ENCODE data around the gene IGFBP4.

Gene IGFBP4

DNA sequence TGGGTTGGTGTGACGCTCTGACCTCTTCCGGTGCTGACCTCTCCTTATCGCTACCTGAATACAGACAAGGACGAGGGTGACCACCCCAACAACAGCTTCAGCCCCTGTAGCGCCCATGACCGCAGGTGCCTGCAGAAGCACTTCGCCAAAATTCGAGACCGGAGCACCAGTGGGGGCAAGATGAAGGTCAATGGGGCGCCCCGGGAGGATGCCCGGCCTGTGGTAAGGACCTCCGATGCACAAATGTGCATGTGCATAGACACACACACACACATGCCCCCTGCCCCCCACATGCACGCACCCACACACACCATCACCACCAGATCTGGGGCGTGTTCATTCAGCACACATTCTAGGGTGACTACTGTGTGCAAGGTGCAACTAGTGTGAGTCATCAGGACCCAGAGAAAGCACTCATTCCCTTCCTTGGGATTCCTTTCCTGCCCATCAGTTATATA, 9.7 kb downstream of the IGFBP4 start:
- H3K27me3 Mint-ChIP-seq, result peaks cover 12% of the 10 kb centered on the region
- H3K4me3 Mint-ChIP-seq, result no peak overlapping the region
- H3K4me1 Mint-ChIP-seq, result peaks cover 21% of the 10 kb centered on the region
- CTCF ChIA-PET, result no interaction called here
- H3K9me3 Mint-ChIP-seq, result no peaks in the 10 kb centered on the region
- H3K36me3 Mint-ChIP-seq, result peaks cover 62% of the 10 kb centered on the region
- no peak overlapping the region for H3K27ac Mint-ChIP-seq
- no peak for DNase-seq

DNA sequence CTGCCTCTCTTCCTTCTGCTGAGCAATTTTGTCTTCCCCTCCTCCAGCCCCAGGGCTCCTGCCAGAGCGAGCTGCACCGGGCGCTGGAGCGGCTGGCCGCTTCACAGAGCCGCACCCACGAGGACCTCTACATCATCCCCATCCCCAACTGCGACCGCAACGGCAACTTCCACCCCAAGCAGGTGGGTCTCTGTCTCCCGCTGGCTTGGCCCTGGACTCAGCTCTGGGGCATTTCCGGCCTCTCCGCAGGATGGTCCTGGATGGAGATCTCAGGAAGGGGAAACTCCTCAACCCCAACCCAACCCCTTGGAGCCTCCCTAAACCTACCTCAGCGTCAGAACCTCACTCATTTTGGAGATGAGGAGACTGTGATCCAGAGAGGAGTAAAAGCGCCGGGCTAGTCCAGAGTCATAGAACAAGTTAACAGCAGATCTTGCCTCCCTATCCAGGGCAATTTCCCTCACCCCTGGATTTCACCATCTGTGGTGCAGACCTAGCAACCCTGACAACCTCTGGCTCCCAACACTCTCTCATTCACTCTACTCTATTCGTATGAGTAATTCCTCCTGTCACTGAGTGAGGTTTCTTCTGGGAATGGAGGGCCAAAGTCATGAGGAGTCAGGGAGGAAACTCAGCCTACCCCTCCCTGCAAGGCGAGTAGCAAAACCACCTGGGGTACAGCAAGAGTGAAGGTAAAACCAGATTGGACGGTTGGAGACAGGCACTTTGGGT, 10.8 kb downstream of the IGFBP4 start:
- CTCF ChIA-PET, result interaction anchor here (0.6 kb wide), 1 partner anchor 22 kb away, joined by 4 read pairs; no protein-coding TSS in a partner anchor
- peaks cover 10% of the 10 kb centered on the region for H3K4me1 Mint-ChIP-seq
- H3K36me3 Mint-ChIP-seq, result peaks cover 56% of the 10 kb centered on the region
- peaks cover 12% of the 10 kb centered on the region for H3K27me3 Mint-ChIP-seq
- H3K4me3 Mint-ChIP-seq, result no peak overlapping the region
- H3K9me3 Mint-ChIP-seq, result no peaks in the 10 kb centered on the region
- no peak for DNase-seq
- peak overlapping the region; percentile 67 for H3K27ac Mint-ChIP-seq

DNA sequence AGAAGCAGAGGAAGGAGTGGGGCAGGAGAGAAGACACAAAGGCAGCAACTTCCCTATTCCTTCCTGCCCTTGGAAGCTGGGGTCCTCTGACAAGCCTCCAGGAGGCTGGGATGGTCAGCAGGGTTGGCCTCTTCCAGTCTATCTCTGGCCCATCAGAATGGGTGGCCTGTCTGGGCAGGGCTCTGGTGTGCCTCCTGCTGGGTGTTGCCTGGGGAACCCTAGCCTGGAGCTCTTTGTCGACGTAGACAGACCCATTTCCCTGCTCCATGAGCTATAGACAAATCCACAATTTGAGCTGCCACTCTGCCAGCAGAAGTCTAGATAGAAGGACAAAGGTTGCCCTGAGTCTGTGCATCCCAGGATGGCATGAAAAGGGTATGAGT, 11.4 kb downstream of the IGFBP4 start:
- Mint-ChIP-seq H3K9me3 (no peaks in the 10 kb centered on the region), H3K4me3 (no peak overlapping the region), H3K4me1 (peaks cover 8% of the 10 kb centered on the region), H3K27me3 (peaks cover 12% of the 10 kb centered on the region), H3K36me3 (peaks cover 59% of the 10 kb centered on the region), H3K27ac (no peak overlapping the region)
- CTCF ChIA-PET, result interaction anchor here (0.8 to 1.3 kb wide), 2 partner anchors 79 to 93 kb away, joined by 3 read pairs; no protein-coding TSS in a partner anchor
- no peak for DNase-seq

DNA sequence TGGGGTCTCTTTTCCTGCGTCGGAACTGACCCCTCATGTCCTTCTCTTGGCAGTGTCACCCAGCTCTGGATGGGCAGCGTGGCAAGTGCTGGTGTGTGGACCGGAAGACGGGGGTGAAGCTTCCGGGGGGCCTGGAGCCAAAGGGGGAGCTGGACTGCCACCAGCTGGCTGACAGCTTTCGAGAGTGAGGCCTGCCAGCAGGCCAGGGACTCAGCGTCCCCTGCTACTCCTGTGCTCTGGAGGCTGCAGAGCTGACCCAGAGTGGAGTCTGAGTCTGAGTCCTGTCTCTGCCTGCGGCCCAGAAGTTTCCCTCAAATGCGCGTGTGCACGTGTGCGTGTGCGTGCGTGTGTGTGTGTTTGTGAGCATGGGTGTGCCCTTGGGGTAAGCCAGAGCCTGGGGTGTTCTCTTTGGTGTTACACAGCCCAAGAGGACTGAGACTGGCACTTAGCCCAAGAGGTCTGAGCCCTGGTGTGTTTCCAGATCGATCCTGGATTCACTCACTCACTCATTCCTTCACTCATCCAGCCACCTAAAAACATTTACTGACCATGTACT, 13.2 kb downstream of the IGFBP4 start:
- Mint-ChIP-seq H3K27me3 (peaks cover 8% of the 10 kb centered on the region), H3K9me3 (no peaks in the 10 kb centered on the region), H3K36me3 (peaks cover 56% of the 10 kb centered on the region), H3K27ac (no peak overlapping the region), H3K4me1 (peaks cover 2% of the 10 kb centered on the region), H3K4me3 (no peak overlapping the region)
- CTCF ChIA-PET, result interaction anchor here (0.6 to 0.9 kb wide), 2 partner anchors 19 to 56 kb away, joined by 3 to 5 read pairs; no protein-coding TSS in a partner anchor
- DNase-seq, result no peak

DNA sequence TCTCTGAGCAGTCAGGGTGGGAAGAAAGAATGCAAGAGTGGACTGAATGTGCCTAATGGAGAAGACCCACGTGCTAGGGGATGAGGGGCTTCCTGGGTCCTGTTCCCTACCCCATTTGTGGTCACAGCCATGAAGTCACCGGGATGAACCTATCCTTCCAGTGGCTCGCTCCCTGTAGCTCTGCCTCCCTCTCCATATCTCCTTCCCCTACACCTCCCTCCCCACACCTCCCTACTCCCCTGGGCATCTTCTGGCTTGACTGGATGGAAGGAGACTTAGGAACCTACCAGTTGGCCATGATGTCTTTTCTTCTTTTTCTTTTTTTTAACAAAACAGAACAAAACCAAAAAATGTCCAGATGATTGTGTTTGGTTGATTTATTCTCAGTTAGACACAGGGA, 14.1 kb downstream of the IGFBP4 start:
- peaks cover under 1% of the 10 kb centered on the region for H3K4me1 Mint-ChIP-seq
- no peak overlapping the region for H3K4me3 Mint-ChIP-seq
- no peak overlapping the region for H3K27ac Mint-ChIP-seq
- CTCF ChIA-PET, result no interaction called here
- peaks cover 8% of the 10 kb centered on the region for H3K27me3 Mint-ChIP-seq
- H3K36me3 Mint-ChIP-seq, result peaks cover 51% of the 10 kb centered on the region
- DNase-seq, result no peak
- no peaks in the 10 kb centered on the region for H3K9me3 Mint-ChIP-seq

DNA sequence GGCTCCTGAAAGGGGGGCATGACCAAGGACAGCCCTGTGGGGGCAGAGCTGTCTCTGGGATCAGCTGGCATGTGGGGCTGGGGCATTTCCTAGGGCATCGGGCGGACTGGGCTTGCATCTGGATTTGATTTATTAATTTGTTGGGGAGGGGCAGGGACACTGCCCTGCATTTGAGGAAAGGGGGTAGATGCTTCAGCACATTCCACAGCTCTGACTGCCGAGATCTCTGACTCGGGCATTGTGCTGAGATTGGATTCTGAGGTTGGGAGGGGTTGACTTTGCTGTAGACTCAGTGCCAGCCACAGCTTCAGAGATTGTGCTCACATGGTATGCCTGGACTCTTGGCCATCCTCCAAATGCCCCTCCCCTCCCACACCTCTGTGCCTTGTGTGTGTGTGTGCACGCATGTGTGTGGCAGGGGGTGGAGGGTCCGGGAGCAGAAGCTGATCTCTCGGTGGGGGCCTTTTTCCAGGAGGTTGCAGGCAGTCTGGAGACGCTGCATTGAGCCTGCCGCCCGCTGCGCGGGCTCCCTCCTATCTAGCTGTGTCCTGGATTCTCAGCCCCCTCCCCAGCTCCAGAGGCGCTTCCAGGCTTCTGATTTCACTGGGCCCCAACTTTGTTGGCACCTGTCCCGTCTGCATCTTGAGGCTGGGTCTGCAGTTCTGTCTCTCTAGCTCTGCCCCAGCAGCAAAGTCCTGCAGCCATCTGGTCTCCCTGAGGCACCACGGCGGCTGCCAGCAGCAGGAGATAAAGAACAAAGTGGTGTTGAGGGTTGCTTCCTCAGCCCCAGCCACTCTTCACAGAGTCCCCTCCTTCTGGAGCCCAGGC, 14.9 kb downstream of the IGFBP4 start:
- Mint-ChIP-seq H3K4me1 (no peaks in the 10 kb centered on the region), H3K4me3 (no peak overlapping the region), H3K27ac (no peak overlapping the region), H3K9me3 (no peaks in the 10 kb centered on the region), H3K27me3 (peaks cover 8% of the 10 kb centered on the region), H3K36me3 (peaks cover 45% of the 10 kb centered on the region)
- DNase-seq, result no peak
- CTCF ChIA-PET, result no interaction called here

DNA sequence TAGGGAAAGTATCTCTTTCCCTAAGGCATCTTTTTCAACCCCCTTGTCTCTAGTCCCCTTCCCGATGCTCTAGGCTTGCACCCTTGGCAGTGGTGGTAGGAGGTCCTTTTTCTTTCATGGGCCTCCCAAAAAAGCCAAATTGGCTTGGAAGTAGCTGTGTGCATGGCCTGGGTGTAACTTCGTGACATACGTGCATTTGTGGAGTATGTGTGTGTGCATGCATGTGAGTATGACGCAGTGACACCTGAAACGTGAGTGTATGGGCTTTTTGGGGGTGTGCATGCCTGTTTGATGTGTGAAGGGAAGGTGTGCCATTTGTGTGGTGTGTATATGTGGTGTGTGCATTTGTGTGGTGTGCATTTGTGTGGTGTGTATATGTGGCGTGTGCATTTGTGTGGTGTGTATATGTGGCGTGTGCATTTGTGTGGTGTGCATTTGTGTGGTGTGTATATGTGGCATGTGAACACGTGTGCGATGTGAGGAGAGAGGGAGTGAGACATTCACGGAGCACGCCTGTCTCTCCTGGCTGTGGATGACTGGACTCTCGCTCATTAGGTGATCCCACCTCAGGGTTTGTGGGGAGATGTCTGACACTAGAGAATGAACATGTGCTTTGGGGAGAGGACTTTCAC, 15.7 kb downstream of the IGFBP4 start:
- CTCF ChIA-PET, result interaction anchor here (1.0 kb wide), 1 partner anchor 8 kb away, joined by 3 read pairs; no protein-coding TSS in a partner anchor
- Mint-ChIP-seq H3K4me1 (no peaks in the 10 kb centered on the region), H3K27me3 (peaks cover 5% of the 10 kb centered on the region), H3K9me3 (no peaks in the 10 kb centered on the region), H3K27ac (no peak overlapping the region), H3K36me3 (peaks cover 39% of the 10 kb centered on the region), H3K4me3 (no peak overlapping the region)
- no peak for DNase-seq

DNA sequence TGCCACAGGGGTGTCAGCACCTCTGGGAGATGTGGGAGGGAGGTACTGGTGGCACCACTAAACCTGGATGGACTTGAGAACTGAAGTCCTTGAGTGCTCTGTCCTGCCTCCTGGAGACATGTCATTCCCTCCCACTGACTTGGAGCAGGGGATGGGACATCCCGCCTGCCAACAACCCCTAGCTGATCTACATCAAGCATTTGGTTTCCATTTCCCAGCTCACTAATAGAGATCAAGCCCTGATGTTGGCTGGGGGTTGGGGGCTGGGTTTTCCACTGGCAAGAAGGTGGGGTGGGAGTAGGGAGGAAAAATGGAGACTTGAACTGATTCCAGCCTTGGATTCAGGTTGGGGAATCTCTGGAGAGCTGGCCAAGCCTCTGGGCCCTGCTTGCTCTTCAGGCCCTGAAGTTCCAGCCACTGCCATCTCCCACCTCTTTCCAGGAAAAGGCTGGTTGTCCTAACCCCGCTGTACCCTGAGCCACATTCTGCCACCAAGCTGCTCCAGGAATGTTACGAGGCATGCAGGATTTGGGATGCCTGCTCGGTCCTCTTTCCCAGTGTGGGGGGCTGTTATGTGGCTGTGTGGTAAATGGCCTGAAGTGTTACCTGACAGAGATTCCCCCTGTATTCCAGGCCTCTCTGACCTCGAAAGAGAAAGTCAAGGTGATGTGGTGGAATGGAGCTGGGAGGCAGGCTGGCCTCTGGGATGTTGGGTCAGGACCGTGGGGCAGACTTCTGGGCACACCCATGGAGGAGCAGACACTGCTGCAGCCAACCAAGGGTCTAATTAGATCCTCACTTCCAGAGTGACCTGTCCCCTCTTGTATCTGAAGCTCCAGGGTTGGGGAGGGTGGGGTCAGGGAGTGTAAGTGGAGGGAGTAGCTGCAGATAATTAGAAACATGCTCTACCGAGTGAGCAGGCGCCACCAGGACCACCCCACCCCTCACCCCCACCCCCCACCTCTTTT, 16.7 kb downstream of the IGFBP4 start:
- CTCF ChIA-PET, result interaction anchor here (1.0 kb wide), 1 partner anchor 9 kb away, joined by 3 read pairs; no protein-coding TSS in a partner anchor
- DNase-seq, result no peak
- Mint-ChIP-seq H3K36me3 (peaks cover 31% of the 10 kb centered on the region), H3K27me3 (peaks cover 10% of the 10 kb centered on the region), H3K4me1 (no peaks in the 10 kb centered on the region), H3K4me3 (no peak overlapping the region), H3K27ac (no peak overlapping the region), H3K9me3 (no peaks in the 10 kb centered on the region)

DNA sequence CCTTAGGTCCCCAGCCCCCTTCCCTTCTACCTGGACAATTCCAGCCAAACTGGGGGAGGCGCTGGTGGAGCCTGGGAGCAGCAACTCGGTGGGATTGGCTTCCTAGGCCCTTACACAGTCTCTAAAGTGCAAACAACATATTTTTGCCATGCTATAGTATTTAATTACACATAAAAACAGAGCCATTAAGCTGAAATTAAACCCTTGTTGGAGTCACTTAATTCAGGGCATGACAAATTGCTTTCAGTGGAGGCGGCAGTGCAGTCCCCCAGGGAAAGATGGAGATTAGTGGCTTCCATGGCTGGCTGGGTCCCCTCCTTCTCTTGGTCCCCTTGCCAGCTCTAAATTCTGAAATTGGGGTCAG, 17.3 kb downstream of the IGFBP4 start:
- CTCF ChIA-PET, result no interaction called here
- no peak overlapping the region for H3K4me3 Mint-ChIP-seq
- peaks cover 17% of the 10 kb centered on the region for H3K27me3 Mint-ChIP-seq
- no peaks in the 10 kb centered on the region for H3K4me1 Mint-ChIP-seq
- peaks cover 27% of the 10 kb centered on the region for H3K36me3 Mint-ChIP-seq
- no peak overlapping the region for H3K27ac Mint-ChIP-seq
- no peak for DNase-seq
- no peaks in the 10 kb centered on the region for H3K9me3 Mint-ChIP-seq

DNA sequence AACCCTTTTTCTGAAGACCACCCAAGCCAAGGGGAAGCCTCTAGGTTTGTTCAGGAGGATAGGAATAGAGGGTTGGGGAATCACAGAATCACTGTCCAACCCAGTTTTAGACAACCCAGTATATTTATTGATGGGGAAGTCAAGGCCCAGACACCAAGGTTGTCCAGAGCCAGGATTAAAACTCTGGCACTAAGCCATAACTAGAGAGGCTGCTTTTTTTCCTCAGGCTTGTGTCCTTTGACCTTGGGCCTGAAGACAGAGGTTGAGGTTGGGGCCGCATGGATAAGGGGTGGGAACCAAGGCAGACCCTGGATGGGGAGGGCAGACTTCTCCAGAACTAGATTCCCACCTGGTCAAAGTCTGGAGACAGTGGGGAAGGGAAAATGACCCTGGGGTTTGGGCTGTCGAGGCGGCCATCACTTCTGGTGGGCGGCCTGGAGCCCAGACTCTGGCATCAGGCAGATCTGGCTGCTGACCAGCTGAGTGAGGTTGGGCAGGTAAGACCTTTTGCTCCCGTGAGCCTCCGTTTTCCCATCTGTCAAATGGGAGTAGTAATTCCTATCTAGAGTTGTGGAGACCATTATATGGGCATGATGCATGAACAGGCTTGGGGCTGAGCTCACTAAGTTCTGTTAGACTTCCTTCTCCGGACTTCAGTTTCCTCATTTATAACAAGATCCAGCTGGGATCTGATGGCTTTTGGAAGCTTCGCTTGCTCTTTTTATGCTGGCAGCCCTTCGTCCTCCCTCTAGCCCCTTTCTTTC, 17.9 kb downstream of the IGFBP4 start:
- Mint-ChIP-seq H3K4me1 (no peaks in the 10 kb centered on the region), H3K36me3 (peaks cover 22% of the 10 kb centered on the region), H3K27me3 (peaks cover 23% of the 10 kb centered on the region), H3K4me3 (no peak overlapping the region), H3K9me3 (no peaks in the 10 kb centered on the region), H3K27ac (no peak overlapping the region)
- DNase-seq, result no peak
- CTCF ChIA-PET, result no interaction called here

DNA sequence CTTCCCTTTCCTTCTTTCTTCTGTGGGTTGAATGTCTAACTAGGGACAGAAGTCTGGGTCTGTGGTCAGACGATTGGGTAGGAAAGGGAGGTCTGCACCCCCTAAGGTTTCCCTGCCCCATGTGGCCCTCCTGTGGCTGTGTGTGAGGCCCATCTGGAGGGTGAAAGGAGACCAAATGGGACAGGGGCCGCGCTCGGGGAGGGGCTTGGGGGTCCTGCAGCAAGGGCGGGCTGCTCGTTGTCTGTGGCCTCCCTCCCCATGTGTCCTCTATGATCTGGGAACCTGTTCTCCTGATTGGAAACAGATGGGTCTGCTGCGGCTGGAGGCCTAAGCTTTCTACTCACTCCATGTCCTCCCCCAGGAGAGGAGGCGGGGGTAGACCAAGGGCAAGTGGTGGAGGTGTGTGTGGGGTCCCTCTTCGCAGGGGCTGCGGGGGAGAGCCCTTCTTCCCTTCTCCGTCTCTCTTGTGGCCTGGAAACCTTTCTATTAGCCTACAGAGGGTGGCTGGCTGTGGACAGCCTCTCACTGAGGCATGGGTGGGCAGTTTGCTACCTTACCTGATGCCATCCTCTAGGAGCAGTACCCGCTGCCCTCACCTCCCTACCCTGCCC, 18.6 kb downstream of the IGFBP4 start:
- no peak for DNase-seq
- peaks cover 30% of the 10 kb centered on the region for H3K27me3 Mint-ChIP-seq
- CTCF ChIA-PET, result no interaction called here
- H3K4me3 Mint-ChIP-seq, result no peak overlapping the region
- no peaks in the 10 kb centered on the region for H3K9me3 Mint-ChIP-seq
- no peaks in the 10 kb centered on the region for H3K4me1 Mint-ChIP-seq
- H3K27ac Mint-ChIP-seq, result no peak overlapping the region
- peaks cover 18% of the 10 kb centered on the region for H3K36me3 Mint-ChIP-seq

DNA sequence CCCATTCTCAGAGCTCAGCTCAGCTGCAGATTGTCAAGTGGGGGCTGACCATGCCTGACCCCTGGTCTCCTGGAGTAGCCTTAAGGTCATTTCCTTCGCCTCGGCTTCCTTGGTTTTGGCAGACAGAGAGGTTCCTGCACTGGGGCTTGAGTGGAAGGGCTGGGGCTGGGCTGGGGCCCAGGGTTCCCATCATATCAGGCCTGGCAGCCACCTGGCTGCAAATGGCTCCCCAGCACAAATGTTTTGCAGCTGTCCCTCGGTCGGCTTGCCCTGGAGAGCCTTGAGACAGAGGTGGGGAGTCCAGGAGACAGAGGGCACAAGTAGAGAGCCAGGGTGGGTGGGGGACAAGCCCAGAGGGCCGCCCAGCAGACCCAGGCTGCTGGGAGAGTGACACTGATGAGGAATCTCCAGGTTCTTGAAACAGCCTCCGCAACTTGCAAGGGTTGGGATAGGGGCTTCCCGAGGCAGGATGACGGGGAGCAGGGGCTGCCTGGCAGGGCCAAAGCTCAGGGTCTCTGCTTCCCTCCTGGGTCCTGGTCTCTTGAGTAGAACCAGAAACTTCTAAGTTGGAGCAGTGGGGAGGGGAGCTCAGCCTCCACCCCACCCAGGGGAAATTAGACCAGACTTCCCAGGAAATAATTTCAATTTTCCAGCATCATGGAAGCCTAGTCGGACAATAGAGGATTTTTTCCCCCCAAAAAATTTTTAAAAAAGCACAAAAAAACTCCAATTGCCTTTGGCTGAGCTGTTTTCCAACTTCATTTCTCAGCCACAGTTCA, 19.3 kb downstream of the IGFBP4 start:
- H3K4me3 Mint-ChIP-seq, result no peak overlapping the region
- CTCF ChIA-PET, result no interaction called here
- no peaks in the 10 kb centered on the region for H3K4me1 Mint-ChIP-seq
- H3K36me3 Mint-ChIP-seq, result peaks cover 11% of the 10 kb centered on the region
- no peak overlapping the region for H3K27ac Mint-ChIP-seq
- peaks cover 37% of the 10 kb centered on the region for H3K27me3 Mint-ChIP-seq
- no peaks in the 10 kb centered on the region for H3K9me3 Mint-ChIP-seq
- DNase-seq, result no peak
